ENCODE data around the gene NRL. TPM values are rescaled to one million over a fixed set of nuclear protein-coding genes. Genes with fewer than 3 reads are reported as not detected.

Gene NRL
- total RNA-seq, 2 donors from 2014 or later: 2.5 to 5.0 TPM

GRCh38 chr14:24145690-24146452, 31.1 kb upstream of the NRL start:
- peak overlapping the region; percentile 91 to 95 for H3K4me3 ChIP-seq
- peaks cover 0 to 38% of the 10 kb centered on the region in 2 donors for H3K4me1 ChIP-seq
- H3K36me3 ChIP-seq: peaks cover 22% of the 10 kb centered on the region
- DNase-seq (ENCODE audit: low spot score): no peak
- no peak for TF ChIP-seq CTCF (IDR thresholded peaks at IDR 0.05)
- peak overlapping the region; percentile 91 to 92 for H3K27ac ChIP-seq
- no peaks in the 10 kb centered on the region for H3K27me3 ChIP-seq
- no peaks in the 10 kb centered on the region for H3K9me3 ChIP-seq

DNA sequence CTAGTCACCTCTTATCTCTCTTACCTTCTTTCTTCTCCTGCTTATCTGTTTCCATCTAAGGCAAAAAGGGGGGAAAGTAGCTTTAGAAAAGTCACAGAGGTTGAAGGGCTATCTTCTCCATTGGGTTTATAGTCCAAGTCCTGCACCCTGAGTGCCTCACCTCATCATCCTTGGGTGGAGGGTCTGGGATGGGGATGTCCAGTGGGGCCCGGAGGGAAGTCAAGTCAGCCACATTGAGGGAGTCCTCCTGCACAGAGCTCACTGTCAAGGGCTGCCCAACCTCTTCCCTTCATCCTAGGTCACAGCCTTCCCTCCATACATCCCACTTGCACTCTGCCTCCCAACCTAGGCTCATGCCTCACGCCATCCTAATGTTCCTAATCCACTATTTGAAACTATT, 30.5 kb upstream of the NRL start:
- H3K4me1 ChIP-seq: peaks cover 0 to 45% of the 10 kb centered on the region in 2 donors
- no peaks in the 10 kb centered on the region for H3K27me3 ChIP-seq
- H3K9me3 ChIP-seq: no peaks in the 10 kb centered on the region
- no peak overlapping the region for H3K27ac ChIP-seq
- peaks cover 15% of the 10 kb centered on the region for H3K36me3 ChIP-seq
- no peak overlapping the region for H3K4me3 ChIP-seq
- TF ChIP-seq CTCF (IDR thresholded peaks at IDR 0.05): no peak
- DNase-seq (ENCODE audit: low spot score): no peak

DNA sequence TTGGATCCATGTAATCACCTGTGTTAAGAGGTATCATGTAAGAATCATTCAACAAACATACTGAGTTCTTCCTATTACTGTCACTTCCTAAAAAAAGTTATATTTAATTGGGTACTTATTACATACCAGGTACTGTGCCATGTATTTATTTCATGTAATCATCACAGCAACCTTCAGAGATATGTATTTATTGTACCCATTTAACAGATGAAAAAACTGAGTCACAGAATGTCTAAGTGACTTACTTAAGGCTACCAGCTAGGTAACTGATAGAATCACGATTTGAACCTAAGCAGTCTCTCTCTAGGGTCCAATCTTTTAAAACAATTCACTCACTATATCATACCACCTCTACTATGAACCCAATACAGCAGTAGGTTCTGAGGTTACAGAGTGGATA, 29.7 kb upstream of the NRL start:
- Histone ChIP-seq H3K4me1 (peaks cover 0 to 52% of the 10 kb centered on the region in 2 donors), H3K9me3 (no peaks in the 10 kb centered on the region), H3K27me3 (no peaks in the 10 kb centered on the region), H3K27ac (no peak overlapping the region), H3K4me3 (no peak overlapping the region), H3K36me3 (peaks cover 8% of the 10 kb centered on the region)
- TF ChIP-seq CTCF (IDR thresholded peaks at IDR 0.05): no peak
- DNase-seq (ENCODE audit: low spot score): no peak

- Histone ChIP-seq H3K9me3 (no peaks in the 10 kb centered on the region), H3K27ac (no peak overlapping the region), H3K36me3 (peaks cover 10% of the 10 kb centered on the region), H3K4me3 (no peak overlapping the region), H3K27me3 (no peaks in the 10 kb centered on the region), H3K4me1 (peaks cover 0 to 52% of the 10 kb centered on the region in 2 donors)
- TF ChIP-seq CTCF (IDR thresholded peaks at IDR 0.05): no peak
- no peak for DNase-seq (ENCODE audit: low spot score)
Observed at GRCh38 chr14:24143511-24143910, 28.8 kb upstream of the NRL start.

- peaks cover 0 to 62% of the 10 kb centered on the region in 2 donors for H3K4me1 ChIP-seq
- H3K27me3 ChIP-seq: no peaks in the 10 kb centered on the region
- H3K27ac ChIP-seq: peak within 1 kb of the TSS; percentile 93 to 95
- peak; percentile 100 for DNase-seq (ENCODE audit: low spot score)
- peaks cover 19% of the 10 kb centered on the region for H3K36me3 ChIP-seq
- H3K9me3 ChIP-seq: no peaks in the 10 kb centered on the region
- peak; percentile 45 to 66 for TF ChIP-seq CTCF (IDR thresholded peaks at IDR 0.05)
- H3K4me3 ChIP-seq: peak within 1 kb of the TSS; percentile 82 to 87
Observed at GRCh38 chr14:24141097-24141880, 26.5 kb upstream of the NRL start, which contains the start of gene EMC9. Gene EMC9, minus strand, starts transcription at chr14:24141591. Its CDS starts 287 bp downstream, at chr14:24141304.
